HG03175 (cell line): Measurements from ENCODE around the gene TAF8.

Experiments
- ATAC-seq: cut with Tn5 transposase; IDR thresholded peaks from one replicate; pipeline ENCODE4 v1.9.1; 2021; ENCODE audit warnings: mild to moderate bottlenecking, moderate library complexity; ENCODE audit not compliant: unreplicated experiment

TAF8 gene

DNA sequence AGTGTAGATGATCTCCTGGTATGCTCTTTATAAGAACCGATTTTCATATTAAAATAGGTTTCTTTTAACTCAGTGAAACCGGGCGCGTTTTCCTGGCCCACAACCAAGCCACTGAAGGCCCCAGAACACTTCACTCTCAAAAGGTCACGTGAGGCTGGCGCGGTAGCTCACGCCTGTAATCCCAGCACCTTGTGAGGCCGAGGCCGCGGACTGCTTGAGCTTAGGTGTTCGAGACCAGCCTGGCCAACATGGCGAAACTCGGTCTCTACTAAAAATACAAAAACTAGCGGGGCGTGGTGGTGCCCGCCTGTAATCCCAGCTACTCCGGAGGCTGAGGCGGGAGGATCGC is 402 bp upstream of the TAF8 start:
- ATAC-seq: peak; percentile 4

DNA sequence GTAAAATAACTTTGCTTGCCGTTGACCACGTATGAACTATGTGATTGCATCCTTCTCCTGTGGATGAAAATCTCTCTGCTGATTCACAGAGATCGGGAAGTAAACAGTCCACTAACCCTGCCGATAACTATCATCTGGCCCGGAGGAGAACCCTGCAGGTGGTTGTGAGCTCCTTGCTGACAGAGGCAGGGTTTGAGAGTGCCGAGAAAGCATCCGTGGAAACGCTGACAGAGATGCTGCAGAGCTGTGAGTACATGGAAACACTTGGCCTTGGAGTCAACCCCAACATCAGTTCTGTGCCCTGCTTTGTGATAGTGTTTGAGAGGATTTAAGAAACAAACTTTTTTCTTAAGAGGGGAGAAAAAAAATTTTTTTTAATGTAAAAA is 937 bp downstream of the TAF8 start:
- ATAC-seq: no peak

DNA sequence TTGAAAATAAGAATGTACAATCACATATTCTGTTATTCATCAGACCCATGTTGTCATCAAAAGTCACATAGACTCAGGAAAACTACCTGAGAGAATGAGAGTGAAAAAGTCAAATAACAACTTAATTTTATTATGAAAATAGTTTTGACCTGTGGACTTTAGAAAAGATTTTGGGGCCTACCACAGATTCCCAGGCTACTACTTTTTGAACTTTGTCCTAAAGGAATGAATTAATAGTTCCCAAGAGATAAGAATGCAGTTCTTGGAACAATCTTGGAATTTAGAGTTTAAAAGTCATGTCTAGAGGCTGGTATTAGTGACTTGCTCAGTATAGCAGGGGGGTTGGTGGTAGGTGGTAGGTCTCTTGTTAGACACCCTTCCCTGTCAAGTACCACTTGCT is 3.3 kb downstream of the TAF8 start:
- ATAC-seq: no peak

DNA sequence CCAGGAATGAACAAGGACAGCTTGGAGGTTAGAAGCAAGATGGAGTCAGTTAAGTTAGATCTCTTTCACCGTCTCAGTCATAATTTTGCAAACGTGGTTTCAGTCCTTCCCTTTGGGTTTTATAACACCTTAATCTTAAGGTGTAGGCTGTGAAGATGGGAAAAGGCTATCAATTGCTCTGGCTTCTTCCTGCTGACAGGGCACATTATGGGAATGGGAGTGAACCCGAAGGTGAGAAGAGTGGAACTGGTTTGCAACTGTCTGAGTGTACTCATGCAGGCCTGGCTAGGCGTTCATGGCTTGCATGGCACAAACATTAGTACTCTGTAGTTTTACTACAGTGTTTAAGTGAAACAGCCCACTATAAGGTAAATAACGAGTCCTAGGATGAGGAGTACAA is 9.4 kb downstream of the TAF8 start:
- no peak for ATAC-seq

DNA sequence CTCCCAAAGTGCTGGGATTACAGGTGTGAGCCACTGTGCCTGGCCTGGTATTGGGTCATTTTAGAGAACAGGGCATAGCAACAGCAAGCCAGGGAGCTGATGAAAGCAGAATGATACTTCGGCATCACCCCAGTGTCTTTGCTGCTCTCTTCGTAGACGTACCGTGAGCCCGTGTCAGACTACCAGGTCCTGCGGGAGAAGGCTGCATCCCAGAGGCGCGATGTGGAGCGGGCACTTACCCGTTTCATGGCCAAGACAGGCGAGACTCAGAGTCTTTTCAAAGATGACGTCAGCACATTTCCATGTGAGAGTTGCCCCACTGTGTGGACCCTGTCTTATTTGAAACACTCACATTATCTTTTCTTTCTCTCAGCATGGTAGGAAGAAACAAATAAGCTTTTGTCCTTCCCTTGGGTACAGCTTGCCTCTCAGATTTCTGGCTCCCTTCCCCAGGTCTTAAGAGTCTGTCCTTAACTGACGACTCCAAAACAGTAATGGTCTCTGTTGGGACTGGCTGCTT is 15.9 kb downstream of the TAF8 start:
- ATAC-seq: no peak

DNA sequence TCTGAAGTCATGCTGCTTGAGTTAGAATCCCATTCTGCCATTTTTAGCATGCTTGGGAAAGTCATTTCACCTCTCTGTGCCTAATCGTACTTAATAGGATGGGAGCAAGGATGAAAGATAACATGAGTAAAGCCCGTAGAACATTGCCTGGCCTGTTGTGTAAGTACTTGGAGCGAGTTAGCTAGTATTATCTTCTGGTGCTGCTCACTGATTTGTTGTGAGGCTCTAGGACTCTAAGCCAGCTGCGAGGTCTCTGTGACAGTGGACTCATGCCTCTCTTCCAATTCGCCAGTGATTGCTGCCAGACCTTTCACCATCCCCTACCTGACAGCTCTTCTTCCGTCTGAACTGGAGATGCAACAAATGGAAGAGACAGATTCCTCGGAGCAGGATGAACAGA is 17.8 kb downstream of the TAF8 start:
- no peak for ATAC-seq

DNA sequence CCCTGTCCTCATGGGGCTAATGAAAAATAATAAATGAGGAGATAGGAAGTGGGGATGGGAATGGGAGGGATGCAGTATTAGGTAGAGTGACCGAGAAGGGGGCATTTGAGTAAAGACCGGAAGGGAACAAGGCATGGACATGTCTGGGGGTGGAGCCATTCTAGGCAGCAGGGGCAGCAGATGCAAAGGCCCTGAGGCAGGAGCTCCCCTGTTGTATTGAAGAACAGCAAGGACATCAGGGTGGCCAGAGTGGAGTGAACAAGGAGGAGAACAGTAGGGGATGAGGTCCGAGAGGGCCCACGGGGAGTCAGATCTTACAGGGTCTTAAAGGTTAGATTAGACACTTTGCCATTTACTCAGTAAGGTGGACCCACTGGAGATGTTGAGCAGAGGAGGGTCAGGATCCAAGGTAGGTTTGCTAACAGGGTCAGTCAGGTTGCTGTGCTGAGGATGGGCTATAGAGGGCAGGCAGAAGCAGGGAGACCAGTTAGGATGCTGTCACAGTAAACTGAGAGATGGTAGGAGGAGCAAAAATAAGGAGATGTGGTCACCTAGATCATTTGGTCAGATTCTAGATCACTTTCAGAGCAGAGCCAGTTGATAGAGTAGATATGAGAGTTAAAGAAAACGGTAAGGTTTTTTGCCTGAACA is 18.7 kb downstream of the TAF8 start:
- no peak for ATAC-seq

DNA sequence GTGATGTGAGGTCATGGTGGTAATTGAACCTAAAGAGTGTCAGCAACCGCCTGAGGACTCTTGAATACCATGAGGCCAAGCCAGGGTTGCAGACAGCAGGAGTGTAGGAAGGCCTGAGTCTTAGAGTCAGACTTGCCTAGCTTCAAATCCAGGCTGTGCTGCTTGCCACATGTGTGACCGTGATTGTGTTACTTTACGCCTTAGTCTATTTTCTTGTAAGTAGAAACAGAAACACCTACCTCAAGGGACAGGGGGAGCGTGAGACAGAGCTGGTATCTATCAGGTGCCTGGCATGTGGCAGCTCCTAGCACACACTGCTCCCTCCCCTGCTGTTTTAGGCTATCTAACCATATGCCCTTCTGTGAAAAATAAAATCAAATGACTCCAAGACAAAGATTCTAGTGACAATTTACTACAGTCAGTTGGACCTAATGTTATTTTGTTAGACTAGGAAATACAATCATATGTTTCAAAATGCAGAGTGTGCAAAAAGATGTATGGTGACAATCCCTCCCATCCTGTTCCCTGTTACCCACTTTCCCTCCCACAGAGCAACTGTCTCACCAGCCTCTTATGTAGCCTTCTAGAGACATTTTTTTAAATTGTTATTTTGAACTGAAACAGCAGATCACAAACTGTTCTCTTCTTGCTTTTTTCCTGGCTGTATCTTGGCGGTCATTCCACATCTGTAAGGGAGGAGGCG is 21.7 kb downstream of the TAF8 start:
- no peak for ATAC-seq

DNA sequence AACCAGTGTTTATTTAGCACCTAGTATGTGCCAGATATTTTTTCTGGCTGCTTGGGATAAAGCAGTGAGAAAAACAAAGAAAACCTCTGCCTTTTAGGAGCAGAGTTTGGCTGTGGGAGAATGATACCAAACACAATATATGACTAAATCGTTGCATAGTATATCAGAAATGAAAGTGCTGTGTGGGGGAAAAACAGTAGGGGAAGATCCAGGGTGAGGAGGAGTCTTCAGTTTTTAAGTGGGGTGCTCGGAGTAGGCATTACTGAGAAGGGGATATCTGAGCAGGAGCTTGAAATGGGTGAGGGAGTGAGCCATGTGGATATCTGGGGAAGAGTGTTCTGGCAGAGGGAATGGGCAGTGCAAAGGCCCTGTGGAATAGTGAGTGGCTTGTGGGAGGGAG is 23.0 kb downstream of the TAF8 start:
- no peak for ATAC-seq

DNA sequence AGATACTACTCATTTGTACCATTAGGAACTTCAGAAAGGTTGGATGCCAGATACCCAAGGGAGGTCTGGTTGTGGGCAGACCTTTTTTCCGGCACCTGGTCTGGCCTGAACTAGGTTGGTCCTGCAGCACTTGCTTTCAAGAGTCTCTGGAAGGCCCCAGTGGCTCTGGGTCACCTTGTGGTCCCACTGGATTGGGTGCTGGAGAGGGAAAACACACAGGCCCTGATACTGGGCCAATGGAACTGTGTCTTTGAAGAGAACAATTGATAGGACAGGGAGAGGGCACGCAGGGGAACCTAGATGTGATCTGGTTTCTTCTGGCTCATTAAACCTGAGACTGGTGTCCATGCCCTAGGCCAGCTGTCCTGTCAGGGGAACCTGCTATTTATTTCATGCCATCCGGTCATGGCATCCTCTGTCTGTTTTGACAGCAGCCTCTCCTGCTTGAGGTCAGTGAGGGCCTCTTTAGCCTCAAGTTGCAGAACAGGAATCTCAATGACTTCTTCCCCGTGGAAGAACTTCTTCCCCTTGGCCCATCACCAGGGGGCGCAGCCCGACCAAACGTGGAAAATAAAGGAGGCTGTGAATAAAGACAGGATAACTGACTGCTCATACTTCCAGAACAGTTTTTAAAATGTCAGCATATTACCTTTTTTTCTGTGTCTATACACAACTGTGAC is 25.0 kb downstream of the TAF8 start:
- ATAC-seq: no peak

DNA sequence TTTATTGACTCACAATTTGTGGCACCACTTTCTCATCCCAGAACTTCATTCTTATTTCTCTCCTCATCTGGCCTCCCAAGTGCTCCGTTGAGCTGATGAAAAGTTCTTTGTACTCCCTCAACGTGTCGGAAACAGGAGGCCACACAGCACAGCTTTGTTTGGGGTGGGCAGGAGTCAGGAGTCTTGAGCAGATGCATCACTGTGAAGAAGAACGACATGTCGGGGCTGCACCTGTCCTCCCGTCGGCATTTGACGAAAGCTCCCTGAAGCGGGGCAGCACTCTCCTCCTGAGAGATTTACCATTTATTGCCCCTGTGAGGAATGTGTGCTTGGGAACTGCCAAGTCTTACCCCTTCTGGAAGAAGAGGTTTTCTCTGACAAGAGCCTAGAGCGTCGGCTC is 28.1 kb downstream of the TAF8 start:
- ATAC-seq: no peak

DNA sequence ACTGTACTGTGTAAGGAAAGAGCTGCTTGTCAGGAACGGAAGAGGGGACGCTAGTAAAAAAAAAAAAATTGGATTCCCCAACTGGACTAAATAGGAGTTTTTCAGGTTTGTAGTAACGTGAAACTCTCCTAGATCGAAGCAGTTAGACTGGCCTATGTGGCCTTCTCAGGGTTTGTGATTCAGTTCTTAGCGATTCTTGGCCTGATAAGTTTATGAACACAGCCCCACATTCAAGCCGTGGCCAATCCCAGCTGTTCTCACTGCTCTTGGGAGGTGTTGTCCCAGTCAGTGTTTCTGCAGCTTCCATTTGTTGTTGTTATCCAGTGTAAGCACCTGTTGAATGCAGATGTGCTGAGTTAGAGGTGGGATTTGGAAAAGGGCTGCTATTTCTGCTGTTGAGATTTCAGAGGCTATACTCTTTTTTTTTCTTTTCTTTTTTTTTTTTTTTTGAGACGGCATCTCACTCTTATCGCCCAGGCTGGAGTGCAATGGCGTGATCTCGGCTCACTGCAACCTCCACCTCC is 29.7 kb downstream of the TAF8 start:
- ATAC-seq: no peak

DNA sequence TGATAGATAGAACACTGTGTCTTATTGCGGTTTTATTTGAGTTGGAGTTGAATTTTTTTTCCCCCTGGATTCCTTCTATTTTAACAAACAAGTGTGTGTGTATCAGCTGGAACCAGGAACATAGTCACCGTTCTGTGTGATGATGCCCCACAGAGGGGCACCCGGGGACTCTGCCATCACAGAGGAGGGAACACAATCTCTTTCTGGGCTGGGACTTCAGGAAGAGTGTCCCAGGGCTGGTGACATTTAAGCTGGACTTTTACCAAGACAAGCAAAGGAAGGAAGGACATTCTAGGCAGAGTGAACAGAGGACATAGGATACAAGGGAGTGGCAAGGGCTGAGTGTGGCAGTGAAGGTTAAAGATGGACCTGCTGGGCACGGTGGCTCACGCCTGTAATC is 33.2 kb downstream of the TAF8 start:
- ATAC-seq: no peak

DNA sequence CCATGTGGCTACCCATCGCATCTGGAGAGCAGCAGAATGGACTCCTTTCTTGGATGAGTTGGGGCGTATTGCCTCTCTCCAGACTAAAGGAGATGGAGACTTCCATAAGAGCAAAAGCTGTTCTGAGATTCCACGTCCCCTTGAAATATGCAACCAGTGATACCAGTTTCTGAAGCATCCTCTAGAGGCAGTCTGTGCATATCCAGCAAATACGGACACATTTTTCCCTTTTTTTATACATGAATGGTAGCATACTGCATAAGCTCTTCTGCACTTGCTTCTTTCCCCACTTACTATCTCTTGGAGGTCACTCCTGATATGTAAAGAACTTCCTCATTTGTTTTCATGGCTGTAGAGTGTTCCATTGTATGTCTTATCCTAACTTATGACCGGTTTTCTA is 34.6 kb downstream of the TAF8 start:
- no peak for ATAC-seq

DNA sequence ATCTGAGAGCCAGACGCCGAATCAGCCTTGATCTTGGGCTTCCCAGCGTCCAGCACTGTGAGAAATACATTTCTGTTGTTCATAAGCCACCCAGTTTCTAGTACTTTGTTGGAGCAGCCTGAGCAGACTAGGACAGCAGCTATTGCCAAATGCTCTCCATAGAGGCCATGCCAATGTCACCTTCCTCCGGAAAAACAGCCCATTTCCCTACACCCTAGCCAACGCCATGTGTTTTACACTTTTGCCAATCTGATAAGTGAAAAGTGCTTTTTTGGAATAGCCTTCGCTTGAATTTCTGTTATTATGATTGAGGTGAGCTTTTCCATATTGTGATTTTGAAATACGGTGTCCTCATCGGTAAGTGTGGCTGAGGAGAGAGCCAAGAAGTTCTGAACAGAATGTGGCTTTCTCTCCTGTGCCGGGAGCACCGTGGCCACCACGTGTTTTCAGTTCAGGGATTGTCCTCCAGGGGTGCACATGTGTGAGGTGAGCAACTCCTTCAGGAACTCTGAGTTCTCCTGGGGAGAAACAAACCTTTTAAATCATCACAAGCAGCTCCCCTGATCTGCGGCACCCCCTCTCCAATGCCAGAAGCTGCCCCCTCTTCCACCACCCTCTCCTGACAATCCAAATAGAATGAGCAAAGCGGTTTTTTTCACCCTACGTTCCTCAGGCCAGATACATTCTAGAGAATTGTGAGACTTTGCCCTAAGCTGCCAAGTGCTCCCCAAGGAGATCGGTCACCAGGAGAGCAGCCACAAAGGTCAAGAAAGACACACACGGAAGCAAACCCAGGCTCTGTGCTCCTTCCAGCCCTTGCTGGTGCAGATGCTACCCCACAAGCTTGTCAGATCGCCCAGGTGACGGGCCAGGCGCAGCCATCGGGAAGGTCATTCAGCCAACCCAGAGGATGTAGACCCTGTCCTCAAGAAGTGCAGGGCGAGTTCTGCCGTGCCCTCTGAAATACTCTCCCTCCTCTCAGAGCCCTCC is 36.0 kb downstream of the TAF8 start:
- no peak for ATAC-seq

DNA sequence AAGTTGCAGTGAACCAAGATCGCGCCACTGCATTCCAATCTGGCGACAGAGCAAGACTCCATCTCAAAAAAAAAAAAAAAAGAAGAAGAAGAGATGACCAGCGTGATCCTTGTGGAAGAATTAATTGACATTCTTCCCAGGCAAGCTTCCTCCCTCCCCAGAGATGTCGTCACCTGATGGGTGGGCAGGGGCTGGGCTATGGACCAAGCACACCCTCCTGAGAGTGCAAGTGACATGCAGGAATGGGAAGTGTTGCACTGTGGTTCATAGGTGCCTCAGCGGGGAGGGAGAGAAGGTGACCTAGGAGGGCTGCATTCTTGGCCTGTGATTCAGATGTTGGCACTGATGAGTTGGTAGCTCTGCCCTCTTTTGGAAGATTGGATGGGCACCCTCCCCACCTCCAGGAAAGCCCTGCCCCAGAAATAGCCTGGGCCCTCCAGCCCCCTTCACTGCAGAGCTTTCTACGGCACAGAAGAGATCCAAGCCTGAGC is 37.8 kb downstream of the TAF8 start:
- ATAC-seq: no peak

DNA sequence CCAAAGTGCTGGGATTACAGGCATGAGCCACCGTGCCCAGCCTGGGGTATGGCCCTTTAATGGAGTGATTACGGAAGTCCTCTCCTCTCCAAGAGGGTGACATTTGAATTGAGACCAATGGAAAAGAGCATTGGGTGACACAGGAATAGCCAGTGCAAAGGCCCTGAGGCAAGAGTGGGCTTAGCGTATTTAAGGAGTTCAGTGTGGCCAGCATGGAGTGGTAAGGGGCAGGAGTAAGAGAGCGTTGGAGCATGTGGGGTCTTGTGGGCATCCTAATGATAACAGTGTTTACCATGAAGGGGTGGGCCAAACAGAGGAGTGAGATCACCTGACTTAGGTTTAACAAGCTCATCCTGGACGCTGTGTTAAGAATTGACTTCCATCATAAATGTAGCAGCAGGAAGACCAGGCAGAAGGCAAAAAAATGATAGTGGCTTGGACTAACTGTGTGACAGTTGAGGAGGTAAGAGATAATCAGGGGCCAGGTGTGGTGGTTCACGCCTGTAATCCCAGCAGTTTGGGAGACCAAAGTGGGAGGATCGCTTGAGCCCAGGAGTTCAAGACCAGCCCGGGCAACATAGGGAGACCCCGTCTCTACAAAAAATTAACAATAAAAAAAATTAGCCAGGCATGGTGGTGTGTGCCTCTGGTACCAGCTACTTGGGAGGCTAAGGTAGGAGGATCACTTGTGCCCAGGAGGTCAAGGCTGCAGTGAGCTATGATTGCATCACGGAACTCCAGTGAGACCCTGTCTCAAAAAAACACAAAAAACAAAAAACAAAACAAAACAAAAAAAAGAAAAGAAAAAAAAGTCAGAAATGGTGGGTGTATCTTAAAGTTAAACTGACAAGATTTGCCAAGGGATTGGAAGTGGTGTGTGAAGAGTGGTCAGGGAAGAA is 40.7 kb downstream of the TAF8 start:
- ATAC-seq: no peak

DNA sequence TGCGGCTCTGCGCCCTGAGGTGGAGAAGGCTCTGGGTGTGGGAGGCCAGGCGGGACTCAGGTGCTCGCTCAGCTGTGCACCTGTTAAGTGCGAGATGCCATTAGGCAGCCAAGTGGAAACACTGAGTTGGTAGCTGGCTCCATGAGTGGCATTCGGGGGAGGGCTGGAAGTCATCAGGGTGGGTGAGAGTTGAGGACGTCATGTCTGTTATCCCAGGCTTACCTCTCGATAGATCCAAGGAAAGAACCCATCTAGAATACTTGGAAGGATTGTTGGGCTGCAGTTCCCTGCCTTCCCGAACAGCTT is 41.3 kb downstream of the TAF8 start:
- ATAC-seq: no peak

DNA sequence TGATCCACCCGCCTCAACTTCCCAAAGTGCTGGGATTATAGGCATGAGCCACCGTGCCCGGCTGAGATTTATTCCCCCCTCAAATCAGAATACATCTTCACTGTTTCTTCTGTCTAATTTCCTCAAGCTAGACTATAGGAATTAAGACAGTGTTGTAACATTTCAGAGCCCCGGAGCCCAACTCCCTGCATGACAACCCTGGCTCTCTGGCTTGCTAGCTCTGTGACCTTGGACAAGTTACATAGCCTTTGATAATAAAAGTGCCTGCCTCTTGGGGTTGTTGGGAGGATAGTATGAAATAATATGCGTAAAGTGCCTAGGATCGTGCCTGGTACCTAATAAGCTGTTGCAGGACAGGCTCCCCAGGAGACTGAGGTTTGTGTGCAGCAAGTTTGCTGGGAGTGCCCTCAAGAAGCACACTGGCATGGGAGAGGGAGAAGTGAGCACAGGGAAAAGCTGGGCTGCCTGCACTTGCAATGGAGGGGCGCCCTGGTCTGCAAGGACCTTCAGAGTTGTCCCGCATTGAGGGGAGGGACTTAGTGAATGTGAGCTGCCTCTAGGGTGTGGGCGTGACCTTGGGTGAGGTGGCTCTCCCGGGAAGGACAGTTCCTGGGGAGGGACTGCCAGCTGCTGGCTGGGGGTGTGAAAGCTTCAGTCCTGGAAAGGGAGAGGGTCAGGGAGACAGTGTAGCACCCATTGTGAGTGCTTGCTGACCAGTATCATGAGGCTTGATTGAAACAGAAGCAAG is 43.4 kb downstream of the TAF8 start:
- ATAC-seq: no peak
